Kidney (tissue), 14 donors: ENCODE measurements around the gene SELPLG. TPM values are rescaled to one million over a fixed set of nuclear protein-coding genes. Genes with fewer than 3 reads are reported as not detected.
"Not testable (repeated sequence)": the region's sequence is repeated elsewhere in the genome, so short reads cannot be mapped to it uniquely, and the experiment has no call there.

Source experiments
- DNase-seq, 5 donors: peaks; one replicate each; pipeline ENCODE4 v3.0.0-alpha.2; 2013 to 2020
- FAIRE-seq: peaks from 2 replicates; lab custom pipeline; 2012; peaks lifted over from hg19 to GRCh38; lab: Jason Lieb, UNC
- H3K27ac ChIP-seq, 2 donors: one replicate each; pipeline ENCODE4 v1.7.0; 2013; ENCODE audit warnings: low read depth in 2 of 2, low read length in 2 of 2, inconsistent platforms in 1 of 2
- H3K27me3 ChIP-seq: one replicate; pipeline ENCODE4 v1.7.1; 2013; ENCODE audit warnings: low read length, inconsistent platforms; ENCODE audit not compliant: control insufficient read depth, insufficient read depth
- H3K36me3 ChIP-seq, 3 donors: one replicate each; pipeline versions ENCODE4 v1.7.0 to v1.7.1; 2013; ENCODE audit warnings: low read length in 3 of 3, control low read depth in 1 of 3, inconsistent platforms in 1 of 3; ENCODE audit not compliant: insufficient read depth in 3 of 3, control insufficient read depth in 2 of 3
- H3K4me1 ChIP-seq, 3 donors: one replicate each; pipeline versions ENCODE4 v1.7.0 to v1.7.1; 2013; ENCODE audit warnings: low read length in 3 of 3, inconsistent platforms in 1 of 3, low read depth in 1 of 3; ENCODE audit not compliant: control insufficient read depth in 2 of 3, insufficient read depth in 2 of 3
- H3K4me3 ChIP-seq, 3 donors: one replicate each; pipeline versions ENCODE4 v1.7.0 to v1.8.1; 2013; ENCODE audit warnings: low read length in 3 of 3, control low read depth in 1 of 3, inconsistent platforms in 1 of 3
- H3K9ac ChIP-seq, 3 donors: one replicate each; pipeline versions ENCODE4 v1.7.0 to v1.7.1; 2013; ENCODE audit warnings: low read length in 3 of 3, control low read depth in 1 of 3, inconsistent platforms in 1 of 3
- H3K9me3 ChIP-seq, 3 donors: one replicate each; pipeline versions ENCODE4 v1.7.0 to v1.7.1; 2013; ENCODE audit warnings: low read length in 3 of 3, control low read depth in 1 of 3, inconsistent platforms in 1 of 3; ENCODE audit not compliant: control insufficient read depth in 2 of 3, insufficient read depth in 1 of 3
- CTCF ChIP-seq: IDR thresholded peaks from 3 replicates; pipeline ENCODE4 v1.5.1; 2012; ENCODE audit warnings: mild to moderate bottlenecking, moderate library complexity, borderline replicate concordance; ENCODE audit not compliant: insufficient read depth; ENCODE audit errors: extremely low read depth
- intact Hi-C: fragments of 100-400 bp; cut with DNase I; formaldehyde crosslinking; loops from one replicate; pipeline ENCODE4 v1.11.1; 2022
- polyA plus RNA-seq: library from polyadenylated mRNA; stranded (reverse); fragments of 350-450 nt; fragmentation: Illumina TruSeq; extraction: RNeasy Lipid Tissue Mini Kit (QIAGEN cat#74804); gene quantifications from one replicate; pipeline ENCODE4 v1.2.3, GENCODE V29; 2014; ENCODE audit warnings: low read depth, low replicate concordance; ENCODE audit not compliant: insufficient read depth
- total RNA-seq: library from RNA; stranded (reverse); fragmentation: NEBNext Ultra II Directional; extraction: Animal tissue kit (Norgen Biotek cat#: 25700); gene quantifications from one replicate; pipeline ENCODE4 v1.2.1, GENCODE V29; 2021
- donor health status: control.
- donor health status: control.
- donor health status: control.
- donor health status: control.
- donor health status: control.
- donor health status: DM: yes; HTN: yes; CAD: no.
- donor health status: Normal renal cell carcinoma (clear cell type).

The SELPLG gene
- total and polyA plus RNA-seq, 2 donors from 2014 or later, result 3.7 to 14.3 TPM

GRCh38 chr12:108591267-108591980 lies 42.3 kb downstream of the SELPLG start:
- Histone ChIP-seq H3K27ac (no peak overlapping the region), H3K9ac (no peak overlapping the region), H3K36me3 (no peaks in the 10 kb centered on the region), H3K27me3 (no peaks in the 10 kb centered on the region), H3K4me3 (no peak overlapping the region), H3K4me1 (no peaks in the 10 kb centered on the region), H3K9me3 (no peaks in the 10 kb centered on the region)
- FAIRE-seq, result no peak
- intact Hi-C loops, result no loop called here
- DNase-seq, result peak in 1 of 5 donors; percentile 66
- no peak for TF ChIP-seq CTCF

GRCh38 chr12:108590463-108590862 lies 43.2 kb downstream of the SELPLG start:
- FAIRE-seq, H3K4me1 ChIP-seq, H3K27me3 ChIP-seq, intact Hi-C loops, DNase-seq, H3K36me3 ChIP-seq, H3K9ac ChIP-seq, H3K4me3 ChIP-seq, H3K27ac ChIP-seq, H3K9me3 ChIP-seq: not testable (repeated sequence)

- no peak overlapping the region for H3K9ac ChIP-seq
- no peaks in the 10 kb centered on the region for H3K9me3 ChIP-seq
- no peaks in the 10 kb centered on the region for H3K36me3 ChIP-seq
- H3K4me1 ChIP-seq, result no peaks in the 10 kb centered on the region
- no peak for TF ChIP-seq CTCF
- FAIRE-seq, result no peak
- DNase-seq, result peak in 1 of 5 donors; percentile 57
- no peak overlapping the region for H3K27ac ChIP-seq
- H3K27me3 ChIP-seq, result no peaks in the 10 kb centered on the region
- no peak overlapping the region for H3K4me3 ChIP-seq
- intact Hi-C loops, result no loop called here
Measured at GRCh38 chr12:108589840-108590229, 43.9 kb downstream of the SELPLG start.

GRCh38 chr12:108589028-108589839 lies 44.5 kb downstream of the SELPLG start:
- FAIRE-seq (no peak), DNase-seq (peak; percentile 71 to 87 (median 84))
- intact Hi-C loops, result no loop called here

More at GRCh38 chr12:108589028-108589839, 44.5 kb downstream of the SELPLG start:
- H3K36me3 ChIP-seq, result no peaks in the 10 kb centered on the region
- no peak overlapping the region for H3K9ac ChIP-seq
- TF ChIP-seq CTCF, result no peak
- no peak overlapping the region for H3K27ac ChIP-seq
- H3K9me3 ChIP-seq, result no peaks in the 10 kb centered on the region
- H3K4me1 ChIP-seq, result no peaks in the 10 kb centered on the region
- no peak overlapping the region for H3K4me3 ChIP-seq
- H3K27me3 ChIP-seq, result no peaks in the 10 kb centered on the region
